PC-3 (cell line): ENCODE data around the gene TMEM242. TPM values are rescaled to one million over a fixed set of nuclear protein-coding genes. Genes with fewer than 3 reads are reported as not detected.

Experiments used
- ATAC-seq: fragments of 200-7000 bp; cut with Tn5 transposase; 2 replicates; pipeline ENCODE4 v1.9.1; 2020; ENCODE audit warnings: mild to moderate bottlenecking, moderate library complexity
- BruUV-seq: library from RNA; stranded (reverse); fragments of 400-500 nt; replicated peaks from 2 replicates; lab custom pipeline; 2021; lab: Mats Ljungman, UMichigan
- CTCF ChIA-PET: fragments of 300-600 bp; sonication (Branson Sonifier 250); formaldehyde crosslinking; loops from one replicate; lab custom pipeline; 2022; ENCODE audit warnings: antibody characterized with exemption; lab: Charles Lee
- POLR2A ChIA-PET: fragments of 300-600 bp; sonication (Branson Sonifier 250); formaldehyde crosslinking; loops from one replicate; lab custom pipeline; 2022; ENCODE audit warnings: antibody characterized with exemption; ENCODE audit not compliant: unreplicated experiment; lab: Charles Lee
- DNase-seq: peaks from one replicate; pipeline ENCODE4 v3.0.0-alpha.2; 2015
- H2AFZ ChIP-seq: fragments of 300-600 bp; sonication (generic); 2 replicates; pipeline ENCODE4 v1.6.0; 2016; ENCODE audit warnings: antibody characterized with exemption, low read length
- H3F3A ChIP-seq: fragments of 300-600 bp; sonication (generic); one replicate; pipeline ENCODE4 v1.6.0; 2017; ENCODE audit warnings: antibody characterized with exemption, low read length, control low read depth, mild to moderate bottlenecking; ENCODE audit not compliant: unreplicated experiment
- H3K27ac ChIP-seq: fragments of 300-600 bp; sonication (generic); 2 replicates; pipeline ENCODE4 v1.5.1; 2016; ENCODE audit warnings: mild to moderate bottlenecking, low read length
- H3K27me3 ChIP-seq: fragments of 300-600 bp; sonication (generic); 2 replicates; pipeline ENCODE4 v1.6.1; 2016; ENCODE audit warnings: low read length, mixed read lengths
- H3K36me3 ChIP-seq: fragments of 300-600 bp; sonication (generic); 2 replicates; pipeline ENCODE4 v1.6.1; 2016; ENCODE audit warnings: low read depth, mixed run types, low read length, mixed read lengths
- H3K4me1 ChIP-seq: fragments of 300-600 bp; sonication (generic); 2 replicates; pipeline ENCODE4 v1.5.1; 2016; ENCODE audit warnings: low read length; ENCODE audit not compliant: insufficient read depth
- H3K4me2 ChIP-seq: fragments of 300-600 bp; sonication (generic); 2 replicates; pipeline ENCODE4 v1.6.0; 2016; ENCODE audit warnings: low read length
- H3K4me3 ChIP-seq: fragments of 300-600 bp; sonication (generic); 2 replicates; pipeline ENCODE4 v1.5.1; 2016; ENCODE audit warnings: mild to moderate bottlenecking, low read length, mixed read lengths
- H3K79me2 ChIP-seq: fragments of 300-600 bp; sonication (generic); 2 replicates; pipeline ENCODE4 v1.6.1; 2017; ENCODE audit warnings: low read length, mixed read lengths
- H3K9ac ChIP-seq: fragments of 300-600 bp; sonication (generic); 2 replicates; pipeline ENCODE4 v1.6.0; 2016; ENCODE audit warnings: mild to moderate bottlenecking, low read length
- H3K9me2 ChIP-seq: fragments of 300-600 bp; sonication (generic); replicated peaks from 2 replicates; pipeline ENCODE4 v1.6.1; 2016; ENCODE audit warnings: mixed run types, low read length, mixed read lengths
- H3K9me3 ChIP-seq: fragments of 300-600 bp; sonication (generic); 2 replicates; pipeline ENCODE4 v1.6.1; 2016; ENCODE audit warnings: low read length, mixed read lengths
- H4K20me1 ChIP-seq: fragments of 300-600 bp; sonication (generic); 2 replicates; pipeline ENCODE4 v1.6.1; 2016; ENCODE audit warnings: low read length, mixed read lengths
- EZH2 ChIP-seq: fragments of 300-600 bp; sonication (generic); IDR thresholded peaks from one replicate; pipeline ENCODE4 v1.6.1; 2017; ENCODE audit warnings: antibody characterized with exemption, mild to moderate bottlenecking, low read length; ENCODE audit not compliant: unreplicated experiment
- EZH2phosphoT487 ChIP-seq: fragments of 300-600 bp; sonication (generic); IDR thresholded peaks from 2 replicates; pipeline ENCODE4 v1.6.1; 2018; ENCODE audit warnings: mild to moderate bottlenecking, antibody characterized with exemption, low read length, borderline replicate concordance
- intact Hi-C: fragments of 100-400 bp; cut with micrococcal nuclease; formaldehyde crosslinking; loops from 2 replicates; pipeline ENCODE4 v1.9.0; 2023
- total RNA-seq: library from RNA; depleted of rRNA; stranded (reverse); fragments of >200 nt; gene quantifications from 2 replicates; pipeline ENCODE4 v1.2.3, GENCODE V29; 2014
- TF ChIP-seq, protein P1 (sequence below): fragments of 300-600 bp; sonication (generic); conservative IDR thresholded peaks from 2 replicates; pipeline ENCODE4 v1.5.1; 2017; ENCODE audit warnings: antibody characterized with exemption, low read depth, mild to moderate bottlenecking, low read length

Gene TMEM242
- total RNA-seq, 1 experiment from 2014 or later = 7.9 TPM

DNA sequence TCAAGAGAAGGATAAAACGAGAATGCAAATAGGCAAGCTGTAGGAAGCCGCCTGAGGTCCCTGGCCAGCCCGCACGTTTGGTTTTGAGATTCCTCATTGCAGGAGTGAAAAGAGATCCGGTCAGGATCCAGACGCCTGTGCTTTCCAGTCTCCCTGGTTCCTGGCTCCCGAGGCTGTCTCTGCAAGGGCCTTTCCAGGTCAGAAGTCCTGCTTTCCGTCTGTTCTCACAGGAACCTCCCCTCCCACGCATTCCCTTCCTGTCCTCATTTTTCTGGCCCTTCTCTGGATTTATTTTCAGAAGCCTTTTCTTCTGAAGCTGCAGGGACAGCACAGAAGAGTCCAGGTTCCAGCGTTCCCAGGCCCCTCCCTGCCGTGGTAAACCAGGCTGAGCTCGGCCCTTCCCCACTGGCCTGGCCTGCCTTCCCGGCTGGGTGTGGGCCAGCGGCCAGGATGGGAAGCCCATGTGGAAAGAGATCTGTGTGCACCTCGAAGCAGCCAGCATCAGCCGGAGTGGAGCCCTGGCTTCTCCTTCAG, 54.0 kb downstream of the TMEM242 start:
- DNase-seq = no peak
- Histone ChIP-seq H3K27me3 (no peaks in the 10 kb centered on the region), H3K9me3 (no peaks in the 10 kb centered on the region), H3F3A (no peaks in the 10 kb centered on the region), H3K9ac (no peak overlapping the region), H3K4me1 (no peaks in the 10 kb centered on the region; the same call in 1 of the 2 replicates), H4K20me1 (no peaks in the 10 kb centered on the region), H3K27ac (no peak overlapping the region), H3K79me2 (no peaks in the 10 kb centered on the region), H3K4me2 (no peak overlapping the region), H3K36me3 (no peaks in the 10 kb centered on the region), H3K9me2 (no peaks in the 10 kb centered on the region), H3K4me3 (no peak overlapping the region), H2AFZ (no peak overlapping the region)
- TF ChIP-seq, protein P1, sequence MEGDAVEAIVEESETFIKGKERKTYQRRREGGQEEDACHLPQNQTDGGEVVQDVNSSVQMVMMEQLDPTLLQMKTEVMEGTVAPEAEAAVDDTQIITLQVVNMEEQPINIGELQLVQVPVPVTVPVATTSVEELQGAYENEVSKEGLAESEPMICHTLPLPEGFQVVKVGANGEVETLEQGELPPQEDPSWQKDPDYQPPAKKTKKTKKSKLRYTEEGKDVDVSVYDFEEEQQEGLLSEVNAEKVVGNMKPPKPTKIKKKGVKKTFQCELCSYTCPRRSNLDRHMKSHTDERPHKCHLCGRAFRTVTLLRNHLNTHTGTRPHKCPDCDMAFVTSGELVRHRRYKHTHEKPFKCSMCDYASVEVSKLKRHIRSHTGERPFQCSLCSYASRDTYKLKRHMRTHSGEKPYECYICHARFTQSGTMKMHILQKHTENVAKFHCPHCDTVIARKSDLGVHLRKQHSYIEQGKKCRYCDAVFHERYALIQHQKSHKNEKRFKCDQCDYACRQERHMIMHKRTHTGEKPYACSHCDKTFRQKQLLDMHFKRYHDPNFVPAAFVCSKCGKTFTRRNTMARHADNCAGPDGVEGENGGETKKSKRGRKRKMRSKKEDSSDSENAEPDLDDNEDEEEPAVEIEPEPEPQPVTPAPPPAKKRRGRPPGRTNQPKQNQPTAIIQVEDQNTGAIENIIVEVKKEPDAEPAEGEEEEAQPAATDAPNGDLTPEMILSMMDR = no peak
- TF ChIP-seq EZH2phosphoT487 (no peak), EZH2 (no peak)
- no peak for ATAC-seq
- no TSS peak for BruUV-seq
- intact Hi-C loops = no loop called here
- POLR2A ChIA-PET = no interaction called here
- CTCF ChIA-PET = no interaction called here

DNA sequence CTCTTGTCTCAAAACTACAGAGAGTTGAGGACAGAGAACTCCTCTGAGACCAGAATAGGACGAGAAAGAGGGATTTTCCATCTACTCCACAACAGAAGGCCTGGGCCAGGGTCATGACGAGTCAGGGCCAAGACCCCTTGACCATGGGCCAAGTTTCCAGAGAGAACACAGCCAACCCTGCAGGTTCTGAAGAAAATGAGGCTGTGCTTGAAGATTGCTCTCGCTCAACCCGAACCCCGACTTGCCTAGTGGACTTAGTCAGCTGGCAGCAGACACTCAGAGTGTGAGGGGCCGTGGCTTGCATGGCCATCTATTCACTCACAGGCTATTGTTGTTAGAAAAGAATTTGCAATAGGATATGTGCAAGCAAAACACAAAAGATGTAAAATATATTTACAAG, 54.5 kb downstream of the TMEM242 start:
- H3K9ac ChIP-seq = no peak overlapping the region
- no peaks in the 10 kb centered on the region for H3K9me3 ChIP-seq
- no peaks in the 10 kb centered on the region for H3K36me3 ChIP-seq
- no peak overlapping the region for H3K4me3 ChIP-seq
- no peak overlapping the region for H3K4me2 ChIP-seq
- no peaks in the 10 kb centered on the region for H3K4me1 ChIP-seq
- BruUV-seq = no TSS peak
- H3K79me2 ChIP-seq = no peaks in the 10 kb centered on the region
- H3K9me2 ChIP-seq = no peaks in the 10 kb centered on the region
- no peak for DNase-seq
- no peak overlapping the region for H3K27ac ChIP-seq
- no peaks in the 10 kb centered on the region for H3K27me3 ChIP-seq
- intact Hi-C loops = no loop called here
- ChIA-PET POLR2A (no interaction called here), CTCF (no interaction called here)
- H3F3A ChIP-seq = no peaks in the 10 kb centered on the region
- TF ChIP-seq, protein P1 = no peak
- TF ChIP-seq EZH2 = no peak
- no peak for TF ChIP-seq EZH2phosphoT487
- no peak for ATAC-seq
- H4K20me1 ChIP-seq = no peaks in the 10 kb centered on the region
- H2AFZ ChIP-seq = no peak overlapping the region

DNA sequence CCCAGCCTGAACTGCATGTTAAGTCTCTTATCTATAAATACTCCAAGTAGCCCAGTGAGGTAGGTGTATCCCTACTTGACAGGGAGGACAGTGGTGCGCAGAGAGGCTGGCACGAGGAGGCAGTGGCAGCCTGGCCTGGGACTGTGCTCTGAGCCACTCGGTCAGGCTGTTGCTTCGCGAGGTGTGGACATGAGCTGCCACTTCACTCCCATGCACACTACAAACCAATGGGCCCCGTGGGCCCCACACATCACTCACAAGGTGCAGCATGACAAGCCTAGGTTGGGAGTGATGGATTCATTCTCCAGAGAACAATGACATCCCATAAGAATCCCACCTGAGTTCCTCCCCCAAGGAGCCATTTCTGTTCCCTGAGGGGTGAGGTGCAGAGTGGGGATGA, 54.9 kb downstream of the TMEM242 start:
- no peaks in the 10 kb centered on the region for H3K9me2 ChIP-seq
- intact Hi-C loops = no loop called here
- no peaks in the 10 kb centered on the region for H3K79me2 ChIP-seq
- ATAC-seq (no peak), DNase-seq (no peak)
- no peak overlapping the region for H2AFZ ChIP-seq
- ChIA-PET POLR2A (no interaction called here), CTCF (no interaction called here)
- H3F3A ChIP-seq = no peaks in the 10 kb centered on the region
- H3K4me2 ChIP-seq = no peak overlapping the region
- no peak overlapping the region for H3K9ac ChIP-seq
- no peaks in the 10 kb centered on the region for H3K27me3 ChIP-seq
- H3K36me3 ChIP-seq = no peaks in the 10 kb centered on the region
- H3K27ac ChIP-seq = no peak overlapping the region
- TF ChIP-seq EZH2 (no peak), EZH2phosphoT487 (no peak)
- TF ChIP-seq, protein P1 = no peak
- no peaks in the 10 kb centered on the region for H3K9me3 ChIP-seq
- H3K4me1 ChIP-seq = no peaks in the 10 kb centered on the region
- no TSS peak for BruUV-seq
- H4K20me1 ChIP-seq = no peaks in the 10 kb centered on the region
- H3K4me3 ChIP-seq = no peak overlapping the region
